Skeletal muscle satellite cell (primary cell): Measurements from ENCODE around the gene C1QA. TPM values are rescaled to one million over a fixed set of nuclear protein-coding genes. Genes with fewer than 3 reads are reported as not detected.

Source experiments
- H3K27me3 ChIP-seq: 2 replicates; pipeline ENCODE4 v1.7.0; 2013; ENCODE audit warnings: low read length; ENCODE audit not compliant: control insufficient read depth, insufficient read depth
- H3K36me3 ChIP-seq: 2 replicates; pipeline ENCODE4 v1.7.0; 2013; ENCODE audit warnings: mild to moderate bottlenecking, control low read depth, low read length; ENCODE audit not compliant: insufficient read depth
- H3K4me1 ChIP-seq: 2 replicates; pipeline ENCODE4 v1.7.0; 2013; ENCODE audit warnings: low read length; ENCODE audit not compliant: control insufficient read depth, insufficient read depth
- H3K4me2 ChIP-seq: 2 replicates; pipeline ENCODE4 v1.7.0; 2013; ENCODE audit warnings: mild to moderate bottlenecking, low read length
- H3K4me3 ChIP-seq: 2 replicates; pipeline ENCODE4 v1.7.0; 2013; ENCODE audit warnings: low read length
- H3K9ac ChIP-seq: 2 replicates; pipeline ENCODE4 v1.7.0; 2013; ENCODE audit warnings: mild to moderate bottlenecking, low read depth, low read length, moderate library complexity
- H3K9me3 ChIP-seq: replicated peaks from 2 replicates; pipeline ENCODE4 v1.7.0; 2013; ENCODE audit warnings: mild to moderate bottlenecking, control low read depth, low read length
- small RNA-seq: library from RNA; depleted of rRNA; stranded (forward); fragments of <200 nt; gene quantifications from one replicate; pipeline ENCODE3, GENCODE V24; 2012

C1QA gene

GRCh38 chr1:22681556-22682276 is 45.3 kb downstream of the C1QA start:
- no peak overlapping the region for H3K4me2 ChIP-seq
- no peak overlapping the region for H3K9ac ChIP-seq
- H3K27me3 ChIP-seq = peaks cover 64% of the 10 kb centered on the region
- H3K4me1 ChIP-seq = no peaks in the 10 kb centered on the region
- H3K9me3 ChIP-seq = no peaks in the 10 kb centered on the region
- no peak overlapping the region for H3K4me3 ChIP-seq
- no peaks in the 10 kb centered on the region for H3K36me3 ChIP-seq

- Histone ChIP-seq H3K9me3 (no peaks in the 10 kb centered on the region), H3K27me3 (peaks cover 64% of the 10 kb centered on the region), H3K4me1 (no peaks in the 10 kb centered on the region), H3K4me2 (no peak overlapping the region), H3K9ac (no peak overlapping the region), H3K4me3 (no peak overlapping the region), H3K36me3 (no peaks in the 10 kb centered on the region)
Observed at GRCh38 chr1:22683547-22683946, 47.1 kb downstream of the C1QA start.

- Histone ChIP-seq H3K4me2 (no peak overlapping the region), H3K9ac (no peak overlapping the region), H3K4me3 (no peak overlapping the region), H3K4me1 (peaks cover 8% of the 10 kb centered on the region), H3K9me3 (no peaks in the 10 kb centered on the region), H3K27me3 (peaks cover 55% of the 10 kb centered on the region), H3K36me3 (no peaks in the 10 kb centered on the region)
Observed at GRCh38 chr1:22685591-22686059, 49.2 kb downstream of the C1QA start.

GRCh38 chr1:22687191-22687590 is 50.8 kb downstream of the C1QA start:
- no peaks in the 10 kb centered on the region for H3K9me3 ChIP-seq
- H3K36me3 ChIP-seq = no peaks in the 10 kb centered on the region
- peaks cover 8% of the 10 kb centered on the region for H3K4me1 ChIP-seq
- H3K9ac ChIP-seq = no peak overlapping the region
- no peak overlapping the region for H3K4me3 ChIP-seq
- no peak overlapping the region for H3K4me2 ChIP-seq
- peaks cover 40% of the 10 kb centered on the region for H3K27me3 ChIP-seq

- H3K36me3 ChIP-seq = no peaks in the 10 kb centered on the region
- H3K4me3 ChIP-seq = no peak overlapping the region
- H3K9ac ChIP-seq = no peak overlapping the region
- H3K4me1 ChIP-seq = peaks cover 8% of the 10 kb centered on the region
- peaks cover 30% of the 10 kb centered on the region for H3K27me3 ChIP-seq
- no peak overlapping the region for H3K4me2 ChIP-seq
- no peaks in the 10 kb centered on the region for H3K9me3 ChIP-seq
Observed at GRCh38 chr1:22688466-22688865, 52.0 kb downstream of the C1QA start.

Small RNA genes within 50 kb of the gene (small RNA-seq; reads per million reads assigned to genes)
- gene MIR6127 = not detected
